HG03060 (cell line): ENCODE measurements around the gene FRS3.
A peak's percentile ranks its signal among the peaks of the same experiment; 100 is the strongest.

Experiments used
- ATAC-seq: cut with Tn5 transposase; IDR thresholded peaks from one replicate; pipeline ENCODE4 v1.9.1; 2021; ENCODE audit warnings: low read depth, moderate number of reproducible peaks; ENCODE audit not compliant: unreplicated experiment

FRS3 gene

DNA sequence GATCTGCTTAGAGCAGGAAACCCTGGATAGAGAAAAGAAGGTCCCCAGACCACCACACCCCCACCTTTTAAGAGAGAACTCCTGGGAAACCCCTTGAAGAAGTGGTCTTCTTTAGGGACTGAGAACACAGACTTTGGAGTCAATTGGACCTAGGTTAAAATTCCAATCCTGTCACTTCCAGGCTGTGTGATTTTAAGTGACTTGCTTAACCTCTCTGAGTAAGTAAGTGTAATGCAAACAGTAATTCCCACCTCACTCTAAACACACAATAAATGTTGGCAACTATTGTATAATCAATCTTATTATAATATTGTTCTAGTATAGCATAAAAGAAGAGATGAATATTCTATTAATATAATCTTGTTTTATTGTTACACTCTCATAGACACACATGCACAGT is 47.6 kb downstream of the FRS3 start:
- ATAC-seq: no peak

DNA sequence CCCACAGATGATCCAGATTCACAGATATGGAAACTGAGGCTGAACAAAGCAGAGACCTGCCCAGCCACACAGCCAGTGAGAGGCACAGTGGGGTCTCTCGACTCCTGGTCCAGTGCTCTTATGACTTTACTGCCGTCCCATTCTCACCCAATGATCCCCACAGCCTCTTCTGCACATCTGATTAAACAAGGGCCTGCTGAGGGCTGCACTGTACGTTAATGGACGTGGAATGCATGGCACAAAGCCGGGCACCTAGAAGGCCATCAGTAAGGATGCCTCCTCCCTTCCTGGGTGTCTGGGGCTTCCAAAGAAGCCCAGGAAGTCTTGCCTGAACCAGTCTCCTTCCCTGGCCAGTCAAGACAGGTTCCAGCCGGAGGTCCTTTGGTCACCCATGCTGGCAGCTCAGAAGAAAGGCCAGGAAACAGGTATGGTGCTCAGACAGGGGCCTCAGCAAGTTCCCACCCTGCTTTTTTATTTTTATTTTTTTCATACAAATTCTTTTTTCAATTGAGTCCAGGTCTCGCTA is 48.1 kb downstream of the FRS3 start:
- no peak for ATAC-seq

DNA sequence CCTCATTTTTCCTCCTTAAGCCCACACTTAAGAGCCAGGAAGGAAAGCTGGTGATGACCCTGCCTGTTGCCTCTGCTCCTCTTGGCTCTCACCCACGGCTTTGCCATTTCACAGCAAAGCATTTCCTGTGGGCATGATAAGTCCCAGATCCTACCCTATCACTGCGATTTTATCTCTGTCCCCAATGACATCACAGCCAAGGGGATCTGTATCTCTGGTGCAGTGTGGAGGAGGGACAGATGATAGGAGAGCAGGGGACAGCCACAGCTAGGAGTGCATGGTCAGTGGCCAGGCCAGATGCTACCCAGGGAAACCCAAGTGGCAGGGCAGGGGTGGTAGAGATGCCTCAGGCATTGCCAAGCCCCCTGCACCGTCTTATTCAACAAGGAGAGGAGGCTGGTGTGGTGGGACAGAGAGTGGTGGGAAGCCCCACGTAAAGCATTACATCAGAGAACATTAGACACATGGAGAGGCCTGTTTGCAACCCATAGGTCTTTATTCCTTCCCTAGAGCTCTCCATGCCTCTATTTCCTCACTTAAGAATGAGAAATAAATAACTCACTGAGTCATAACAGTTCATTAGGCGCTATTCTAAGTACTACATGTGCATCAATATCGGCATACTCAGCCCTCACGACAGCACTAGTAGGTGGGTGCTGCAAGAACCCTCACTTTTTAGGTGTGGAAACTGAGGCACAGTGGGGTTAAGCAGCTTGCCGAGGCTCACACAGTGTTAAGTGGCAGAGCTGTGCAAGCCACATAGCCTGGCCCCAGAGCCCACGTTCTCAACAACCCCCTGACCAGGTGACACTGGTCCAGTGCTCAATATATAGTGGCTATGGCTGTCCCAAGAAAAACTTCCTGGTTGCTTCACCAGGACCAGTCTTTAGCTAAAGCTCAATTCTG is 48.9 kb downstream of the FRS3 start:
- ATAC-seq: no peak

DNA sequence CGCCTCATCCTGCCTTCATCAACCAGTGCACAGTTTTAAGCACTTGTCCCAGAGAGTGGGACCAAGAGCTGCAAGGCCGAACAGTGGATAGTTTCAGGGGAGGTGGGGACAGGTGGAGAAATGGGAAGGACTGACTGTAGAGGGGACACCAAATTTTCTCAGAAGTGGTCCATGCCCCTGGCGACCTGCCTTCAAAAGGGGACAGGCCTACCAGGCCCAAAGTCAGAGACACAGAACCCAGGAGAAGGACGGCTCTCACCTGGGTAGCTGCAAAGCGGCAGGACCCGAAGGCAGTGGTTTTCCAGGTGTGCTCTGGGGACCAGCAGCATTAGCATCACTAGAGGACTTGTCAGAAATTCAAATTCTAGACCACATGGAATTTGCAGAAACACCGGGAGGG is 50.1 kb downstream of the FRS3 start:
- no peak for ATAC-seq

DNA sequence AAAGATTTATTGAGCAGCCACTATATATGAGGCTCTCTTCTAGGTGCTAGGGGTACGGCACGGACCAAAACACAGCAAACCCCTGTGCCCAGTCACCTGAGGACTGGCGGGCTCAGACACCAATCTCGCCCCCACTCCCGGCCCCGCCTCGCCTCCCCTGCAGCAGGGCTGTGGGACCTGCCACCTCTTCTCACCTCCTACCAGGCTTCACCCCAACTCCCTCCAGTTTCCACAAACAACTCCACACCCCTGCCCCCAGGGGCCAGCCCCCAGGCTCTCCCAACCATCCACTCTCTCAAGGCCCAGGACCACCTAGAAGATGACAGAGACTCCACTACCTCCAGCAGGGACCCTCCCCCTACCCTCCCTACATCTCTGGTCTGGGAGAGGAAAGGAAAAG is 50.7 kb downstream of the FRS3 start:
- ATAC-seq: no peak

DNA sequence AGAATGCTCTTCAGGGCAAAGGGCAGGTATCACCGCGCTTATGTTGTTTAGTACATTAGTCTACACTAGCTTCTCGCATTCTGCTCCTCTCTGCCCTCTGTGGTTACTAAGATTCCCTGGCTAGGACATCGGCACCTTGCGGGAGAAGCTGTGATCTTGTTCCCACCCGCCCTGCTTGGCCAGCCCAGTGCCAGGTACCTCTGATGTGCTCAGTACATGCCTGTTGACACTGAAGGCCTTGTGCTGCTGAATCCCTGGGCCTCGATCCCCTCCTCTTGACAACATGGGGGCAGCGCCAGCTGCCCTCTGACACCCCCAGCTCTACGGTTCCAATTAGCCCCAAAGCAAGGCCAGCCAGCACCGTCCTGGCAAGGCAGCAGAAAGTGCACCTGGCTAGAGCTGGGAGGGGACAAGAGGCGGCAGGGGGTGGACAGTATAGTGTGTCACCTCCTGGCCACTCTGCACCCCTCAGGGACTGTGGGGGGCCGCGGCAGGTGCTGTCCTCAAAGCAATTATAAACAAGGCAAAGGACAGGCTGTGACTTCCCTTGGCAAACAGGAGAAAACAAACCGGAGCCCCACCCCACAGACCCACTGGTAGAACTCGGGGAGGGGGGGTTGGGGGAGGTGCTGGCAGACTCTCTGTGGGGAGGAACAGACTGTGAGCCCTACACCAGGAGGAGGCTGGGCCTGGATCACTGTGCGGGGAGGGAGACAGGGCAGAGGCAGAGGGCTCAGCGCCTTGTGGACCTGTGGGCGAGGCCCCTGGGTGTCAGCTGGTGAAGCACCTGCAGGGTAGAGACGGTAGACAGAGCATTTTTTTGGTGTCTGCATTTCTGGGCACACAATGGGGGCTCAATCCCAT is 51.4 kb downstream of the FRS3 start:
- ATAC-seq: no peak

DNA sequence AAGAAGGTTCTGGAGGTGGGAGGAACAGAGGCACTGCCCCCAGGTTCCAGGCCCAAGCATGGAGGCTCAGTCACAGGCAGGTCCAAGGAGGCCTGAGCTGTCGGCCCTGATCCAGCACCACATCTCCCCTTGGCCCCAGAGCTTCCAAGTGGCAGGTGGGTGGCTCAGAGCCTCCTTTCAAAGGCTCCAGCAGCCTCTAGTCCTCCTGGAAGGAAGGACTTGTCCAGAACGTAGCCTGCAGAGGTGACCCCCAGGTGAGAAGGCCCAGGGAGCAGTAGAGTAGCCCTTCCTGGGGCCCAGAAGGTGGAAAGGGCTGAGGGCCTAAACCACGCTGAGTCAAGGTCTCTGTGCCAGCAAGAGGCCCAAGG is 52.0 kb downstream of the FRS3 start:
- ATAC-seq: no peak

DNA sequence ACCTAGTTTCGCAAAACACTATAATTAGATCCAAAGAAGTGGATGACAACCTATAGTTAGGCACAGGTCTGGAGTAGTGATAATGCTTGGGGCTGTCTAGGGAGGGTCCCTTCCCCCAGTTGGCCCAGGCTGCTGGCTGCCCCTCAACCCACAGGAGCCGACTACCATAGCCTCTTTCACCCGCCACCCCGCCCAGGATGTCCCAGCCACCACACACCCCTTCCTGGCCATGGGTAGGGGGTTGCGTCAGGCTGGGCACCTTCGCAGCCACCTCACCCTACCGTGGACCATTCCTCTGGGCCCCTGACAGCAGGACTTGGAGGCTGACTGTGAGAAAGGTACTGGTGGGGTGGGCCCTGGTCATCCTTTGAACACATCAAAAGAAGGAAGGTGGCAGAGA is 52.8 kb downstream of the FRS3 start:
- ATAC-seq: no peak

DNA sequence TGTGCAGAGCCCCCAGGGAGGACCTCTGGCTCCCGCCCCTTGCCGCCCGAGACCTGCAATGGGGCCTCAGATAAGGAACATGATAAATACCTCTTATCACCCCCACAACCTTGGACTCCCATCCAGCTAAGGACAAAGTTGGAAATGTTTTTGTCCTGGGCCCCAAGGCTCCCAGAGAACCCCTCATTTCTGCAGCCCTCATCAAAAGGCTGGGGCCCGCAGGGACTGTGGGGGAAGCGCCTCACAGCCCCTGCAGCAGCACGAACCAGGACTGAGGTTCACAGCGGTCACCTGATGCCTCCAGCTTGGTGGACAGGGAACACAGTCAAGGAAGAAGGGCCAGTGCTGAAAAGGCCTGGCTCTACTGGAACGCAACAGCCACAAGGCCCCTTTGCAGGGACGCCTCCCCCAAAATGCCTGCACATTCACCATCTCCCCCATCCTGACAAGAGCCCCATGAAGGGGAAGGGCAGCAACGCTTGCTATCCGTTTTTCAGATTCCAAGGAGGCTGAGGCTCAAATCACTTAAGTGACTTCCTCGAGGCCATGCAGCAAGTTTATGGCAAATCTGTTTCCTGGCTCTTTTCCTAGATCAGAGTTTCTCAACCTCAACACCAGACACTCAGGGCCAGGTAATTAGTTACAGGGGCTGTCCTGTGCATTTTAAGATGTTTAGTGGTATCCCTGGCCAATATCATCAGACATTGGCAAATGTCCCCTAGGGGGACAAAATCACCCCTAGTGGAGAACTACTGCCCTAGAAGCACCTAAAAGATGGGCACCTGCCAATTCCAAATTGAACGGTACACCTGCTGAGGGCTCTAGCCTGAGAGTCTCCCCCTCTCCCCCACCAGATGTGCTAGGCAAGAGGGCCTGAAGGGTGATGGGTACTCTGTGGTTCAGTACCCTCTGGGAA is 54.9 kb downstream of the FRS3 start:
- no peak for ATAC-seq

DNA sequence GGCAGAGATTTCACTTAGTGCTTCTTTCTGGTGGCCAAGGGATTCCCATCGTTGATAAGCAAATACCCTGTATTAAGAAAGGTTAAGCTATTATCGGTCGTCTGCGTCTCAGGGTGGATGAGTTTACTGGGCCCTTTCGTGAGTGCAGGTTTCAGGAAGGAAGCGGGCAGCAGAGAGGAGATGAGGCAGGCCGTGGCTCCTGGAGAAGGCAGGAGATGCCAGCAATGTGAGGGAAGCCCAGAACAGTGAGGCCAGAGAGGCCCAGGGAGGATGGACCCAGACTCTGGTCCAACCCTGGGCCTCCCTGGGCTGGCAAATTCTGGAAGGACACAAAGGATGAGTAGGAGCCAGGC is 55.5 kb downstream of the FRS3 start:
- no peak for ATAC-seq

DNA sequence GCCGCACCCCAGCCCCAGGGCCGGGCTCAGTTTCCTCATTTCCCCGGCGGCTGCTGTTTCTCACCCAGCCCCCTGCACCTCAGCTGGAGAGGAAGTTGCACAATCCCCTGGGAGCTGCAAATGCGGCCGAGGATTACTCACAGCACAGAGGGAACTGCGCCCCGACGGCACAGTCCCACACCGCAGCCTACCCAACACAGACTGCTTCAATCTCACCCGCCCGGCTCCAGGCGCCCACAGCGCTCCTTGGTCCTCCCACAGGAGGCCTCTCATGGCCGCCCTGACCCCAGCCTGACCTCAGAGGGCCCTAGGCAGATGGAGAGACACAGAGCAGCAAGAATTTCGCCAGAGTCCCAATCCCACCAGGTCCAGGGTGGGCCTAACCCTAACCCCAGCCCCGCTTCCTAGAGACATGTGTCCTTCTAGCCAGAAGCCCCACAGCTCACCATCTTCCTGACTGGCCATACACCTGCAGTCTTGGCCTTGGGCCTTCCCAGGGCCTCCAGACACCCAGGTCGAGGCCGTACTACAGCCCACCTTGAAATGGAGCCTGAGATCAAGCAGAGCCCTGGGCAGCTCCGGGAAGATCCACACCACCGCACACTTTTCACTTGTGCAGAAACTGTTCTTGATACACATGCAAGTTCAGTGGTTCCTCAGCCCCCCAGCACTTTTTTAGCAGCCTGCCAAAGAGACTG is 56.0 kb downstream of the FRS3 start:
- peak; percentile 39 for ATAC-seq

DNA sequence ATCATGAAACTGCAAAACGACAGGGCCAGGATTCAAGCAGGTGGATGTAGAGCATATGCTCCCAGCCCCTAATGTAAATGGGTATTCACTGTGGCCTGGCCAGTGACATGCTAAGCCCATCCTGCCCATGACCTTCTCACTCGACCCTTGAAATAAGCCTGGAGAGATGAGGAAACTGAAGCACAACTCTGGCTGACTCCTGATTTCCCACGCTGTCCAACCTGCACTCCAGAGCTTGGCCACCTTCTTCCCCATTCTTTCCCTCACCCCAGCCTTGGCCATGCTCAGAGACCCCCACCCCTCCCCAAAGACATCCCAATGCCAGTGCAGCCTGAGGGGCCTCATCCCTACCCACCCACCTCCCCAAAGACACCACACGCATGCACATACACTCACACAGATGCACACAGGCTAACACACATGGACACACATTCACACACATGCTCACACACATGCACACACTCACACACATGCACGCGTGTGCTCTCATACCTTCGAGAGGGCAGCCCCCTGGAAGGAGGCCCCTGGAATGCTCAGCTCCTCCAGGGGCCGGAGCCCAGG is 56.7 kb downstream of the FRS3 start:
- ATAC-seq: peak; percentile 1

DNA sequence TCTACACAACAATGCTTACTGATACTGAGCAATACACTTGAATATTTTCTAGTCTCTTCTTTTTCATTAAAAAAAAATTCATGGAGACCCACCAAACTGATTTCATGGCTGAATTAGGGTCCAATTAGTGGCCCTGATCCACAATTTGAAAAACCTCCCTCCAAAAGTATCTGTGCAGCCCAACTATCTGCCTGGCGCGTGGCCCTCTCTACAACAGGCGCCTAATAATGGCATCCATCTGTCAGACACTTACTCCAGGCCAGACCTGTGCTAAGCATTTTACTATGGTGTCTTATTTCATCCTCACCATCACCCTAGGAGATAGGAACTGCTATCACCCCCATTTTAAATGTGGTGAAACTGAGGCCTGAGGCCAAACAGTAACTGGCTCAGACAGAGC is 58.3 kb downstream of the FRS3 start:
- no peak for ATAC-seq

DNA sequence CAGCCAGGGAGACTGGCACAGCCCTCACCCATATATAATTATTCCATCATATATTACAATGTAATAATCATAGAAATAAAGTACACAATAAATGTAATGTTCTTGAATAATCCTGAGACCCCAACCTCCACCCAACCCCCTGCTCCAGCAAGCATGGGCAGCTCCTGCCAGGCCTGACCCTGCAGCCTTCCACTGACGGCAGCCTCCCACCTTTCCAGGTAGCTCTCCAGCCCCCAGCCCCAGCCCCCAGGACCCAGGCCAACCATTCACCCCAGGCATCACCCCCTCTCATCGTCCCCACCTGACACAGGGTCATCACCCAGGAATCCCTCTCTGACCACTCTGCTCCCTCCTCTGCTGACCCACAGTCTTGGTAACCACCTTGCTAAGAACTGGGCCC is 58.9 kb downstream of the FRS3 start:
- ATAC-seq: no peak

DNA sequence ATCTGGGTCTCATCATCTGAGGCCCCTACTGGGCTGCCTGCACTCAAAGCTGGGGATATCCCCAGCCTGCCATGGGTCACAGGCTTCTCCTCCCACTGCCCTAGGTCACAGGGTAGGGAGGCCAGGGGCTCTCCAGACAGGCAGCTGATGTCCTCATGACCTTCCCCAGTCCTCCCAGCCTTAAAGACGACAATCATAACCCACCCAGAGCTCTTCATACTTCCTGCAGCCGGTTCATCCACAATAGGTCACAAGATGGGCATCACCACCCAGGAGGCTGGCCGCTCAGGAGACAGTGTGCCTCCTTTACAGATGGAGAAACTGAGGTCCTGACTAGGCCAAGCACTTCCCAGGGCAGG is 59.5 kb downstream of the FRS3 start:
- ATAC-seq: no peak
